NCI-H1092 treated with DMSO at 0.1 percent for 48 hours (cell line): ENCODE measurements around the gene AP4M1.

Experiments
- DNase-seq: peaks from one replicate; lab custom pipeline; 2025; lab: John Stamatoyannopoulos, UW

Gene AP4M1

DNA sequence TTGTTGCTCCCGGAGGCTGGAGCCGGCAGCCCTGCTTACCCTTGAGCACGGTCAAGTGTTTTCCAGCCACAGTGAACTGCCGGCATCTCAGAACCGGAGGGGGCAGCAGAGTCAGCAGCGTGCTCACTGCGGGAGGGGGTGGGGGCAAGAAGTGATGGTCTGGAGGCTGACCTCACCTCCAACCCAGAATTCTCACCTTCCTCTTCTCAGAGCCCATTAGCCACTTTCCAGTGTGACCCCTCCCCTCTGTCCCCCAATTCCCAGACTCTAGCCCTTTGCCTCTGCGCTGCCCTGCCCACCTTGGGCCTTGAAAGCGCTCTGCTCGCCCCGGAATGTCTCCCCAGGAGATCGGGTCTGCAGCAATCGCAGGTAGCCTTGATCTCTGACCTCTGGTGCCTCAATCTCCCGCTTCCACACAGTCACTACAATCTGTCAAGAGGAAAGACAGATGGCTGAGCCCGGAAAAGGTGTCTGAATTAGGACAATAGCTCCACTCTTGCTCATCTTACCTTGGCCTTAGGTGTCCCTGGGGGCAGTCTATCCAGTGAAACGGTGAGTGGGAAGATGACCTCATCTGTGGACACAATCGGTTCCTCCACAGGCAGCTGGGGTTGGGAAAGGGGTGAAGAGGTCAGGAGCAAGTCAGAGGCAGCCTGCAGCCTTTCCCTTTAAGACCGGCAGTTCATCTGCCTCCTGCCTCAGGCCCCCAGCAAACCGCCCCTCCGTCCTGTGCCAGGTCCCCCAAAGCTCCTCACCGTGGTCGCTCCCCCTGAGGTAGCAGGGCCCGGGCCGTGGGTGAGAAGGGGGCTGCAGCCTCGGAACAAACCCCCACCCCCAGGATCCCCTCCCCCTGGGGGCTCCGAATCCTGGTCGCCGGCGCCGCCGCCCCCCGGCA lies 56.1 kb downstream of the AP4M1 start:
- no peak for DNase-seq
